Upper lobe of left lung (tissue), 6 donors: ENCODE results near the gene GAA. TPM values are rescaled to one million over a fixed set of nuclear protein-coding genes. Genes with fewer than 3 reads are reported as not detected.
"Not testable (repeated sequence)": the region's sequence is repeated elsewhere in the genome, so short reads cannot be mapped to it uniquely, and the experiment has no call there.

Experiments used
- ATAC-seq, 2 donors: fragments of 200-7000 bp; cut with Tn5 transposase; one replicate each; pipeline ENCODE4 v1.9.1; 2022; ENCODE audit warnings: mild to moderate bottlenecking in 2 of 2, moderate library complexity in 2 of 2; ENCODE audit not compliant: low FRiP score in 2 of 2
- DNase-seq, 2 donors: peaks; one replicate each; pipeline ENCODE4 v3.0.0-alpha.2; 2019 to 2020
- H3K27ac ChIP-seq, 4 donors: fragments of 200-600 bp; sonication (generic); one replicate each; pipeline ENCODE4 v1.5.1; 2016 to 2019
- H3K27me3 ChIP-seq, 4 donors: fragments of 200-600 bp; sonication (generic); one replicate each; pipeline ENCODE4 v1.5.1; 2017 to 2019
- H3K36me3 ChIP-seq, 4 donors: fragments of 200-600 bp; sonication (generic); one replicate each; pipeline ENCODE4 v1.5.1; 2016 to 2019
- H3K4me1 ChIP-seq, 4 donors: fragments of 200-600 bp; sonication (generic); one replicate each; pipeline ENCODE4 v1.5.1; 2018 to 2019
- H3K4me3 ChIP-seq, 4 donors: fragments of 200-600 bp; sonication (generic); one replicate each; pipeline ENCODE4 v1.5.1; 2017 to 2019; ENCODE audit warnings: mild to moderate bottlenecking in 2 of 4, moderate library complexity in 1 of 4
- H3K9me3 ChIP-seq, 4 donors: fragments of 200-600 bp; sonication (generic); one replicate each; pipeline ENCODE4 v1.5.1; 2018 to 2019
- CTCF ChIP-seq, 6 experiments: fragments of 450-650 bp in 4 of 6; fragments of 200-600 bp in 2 of 6; sonication (generic) in 2 of 6; IDR thresholded peaks; one replicate each; pipeline ENCODE4 v1.5.1; 2016 to 2019; ENCODE audit warnings: antibody characterized with exemption in 6 of 6
- EP300 ChIP-seq, 4 donors: sonication (generic); formaldehyde crosslinking; IDR thresholded peaks; one replicate each; pipeline ENCODE4 v1.5.1; 2017; ENCODE audit warnings: antibody characterized with exemption in 4 of 4, control low read depth in 2 of 4
- POLR2A ChIP-seq, 4 donors: fragments of 450-650 bp; IDR thresholded peaks; one replicate each; pipeline ENCODE4 v1.5.1; 2016 to 2017; ENCODE audit warnings: antibody characterized with exemption in 4 of 4, mild to moderate bottlenecking in 2 of 4
- POLR2AphosphoS5 ChIP-seq, 2 donors: sonication (generic); formaldehyde crosslinking; IDR thresholded peaks; one replicate each; pipeline ENCODE4 v1.5.1; 2017; ENCODE audit warnings: antibody characterized with exemption in 2 of 2
- WGBS, 2 donors: methylation state at CpG; one replicate each; pipeline ENCODE4 v1.1.5; 2017 to 2018; 5-methylcytosine and 5-hydroxymethylcytosine counted together
- total RNA-seq, 6 donors: library from RNA; depleted of rRNA in 4 of 6; stranded (reverse); fragments of >200 nt in 4 of 6; gene quantifications; one replicate each; pipeline versions ENCODE4 v1.1.0 to v1.2.1, GENCODE V29; 2016 to 2021
- donor health status: DM: no; HTN: no; CAD: no; lungs with moderate emphysema.
- donor health status: DM: no; HTN: yes; CAD: no; lungs with severe emphysema.

The GAA gene
- total RNA-seq, 6 donors from 2014 or later, result 54.7 to 178 (median 157) TPM

DNA sequence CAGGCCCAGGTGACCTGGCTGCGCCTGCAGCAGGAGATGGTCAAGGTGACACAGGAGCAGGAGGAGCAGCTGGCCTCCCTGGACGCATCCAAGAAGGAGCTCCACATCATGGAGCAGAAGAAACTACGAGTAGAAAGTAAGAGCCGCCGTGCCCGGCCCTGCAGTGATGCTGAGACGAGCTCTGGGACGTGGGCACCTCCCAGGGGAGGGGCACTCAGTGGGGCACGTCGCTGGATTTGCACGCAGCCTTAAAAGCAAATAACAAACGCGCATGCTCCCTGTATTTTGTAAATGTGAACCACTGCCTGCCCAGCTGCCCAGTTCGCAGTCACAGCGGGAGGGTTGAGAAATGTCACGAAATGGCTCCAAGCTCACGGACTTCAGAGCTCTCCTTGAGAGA, 15.3 kb upstream of the GAA start:
- ATAC-seq (no peak), DNase-seq (no peak)
- Histone ChIP-seq H3K9me3 (no peaks in the 10 kb centered on the region), H3K4me1 (peaks cover 5 to 6% (median 6%) of the 10 kb centered on the region in 4 donors), H3K36me3 (peaks cover 0 to 3% (median 0%) of the 10 kb centered on the region in 4 donors), H3K27ac (no peak overlapping the region), H3K4me3 (no peak overlapping the region), H3K27me3 (no peaks in the 10 kb centered on the region)
- 86 to 93% methylated on average over 13 to 17 of the region's 17 CpGs for WGBS, 2 donors
- TF ChIP-seq POLR2A (IDR thresholded peaks at IDR 0.05), result no peak
- TF ChIP-seq POLR2AphosphoS5 (IDR thresholded peaks at IDR 0.05), result no peak
- no peak for TF ChIP-seq EP300 (IDR thresholded peaks at IDR 0.05)
- no peak for TF ChIP-seq CTCF (IDR thresholded peaks at IDR 0.05)

DNA sequence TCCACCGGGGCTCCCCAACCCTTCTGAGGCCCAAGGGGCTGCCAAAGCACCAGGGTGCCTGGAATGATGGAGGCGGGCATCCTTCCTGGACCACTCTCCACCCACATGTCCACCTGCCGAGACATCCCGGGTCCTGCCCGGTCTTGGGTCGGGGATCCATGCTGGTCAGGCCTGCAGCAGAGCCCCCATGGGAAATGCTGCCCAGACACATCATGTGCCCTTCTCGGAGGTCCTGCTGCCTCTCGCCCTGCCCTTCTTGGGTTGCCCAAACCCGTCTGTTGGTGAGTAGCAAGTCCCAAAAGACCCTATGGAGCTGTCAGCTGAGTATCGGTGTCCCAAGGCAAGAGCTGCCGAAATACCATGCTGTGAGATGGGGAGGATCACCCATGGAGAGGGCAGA, 14.8 kb upstream of the GAA start:
- peaks cover 5 to 6% (median 6%) of the 10 kb centered on the region in 4 donors for H3K4me1 ChIP-seq
- no peaks in the 10 kb centered on the region for H3K9me3 ChIP-seq
- DNase-seq (no peak), ATAC-seq (no peak)
- no peak overlapping the region for H3K4me3 ChIP-seq
- TF ChIP-seq CTCF (IDR thresholded peaks at IDR 0.05), result no peak
- no peak for TF ChIP-seq POLR2A (IDR thresholded peaks at IDR 0.05)
- no peak for TF ChIP-seq POLR2AphosphoS5 (IDR thresholded peaks at IDR 0.05)
- TF ChIP-seq EP300 (IDR thresholded peaks at IDR 0.05), result no peak
- peaks cover 0 to 3% (median 0%) of the 10 kb centered on the region in 4 donors for H3K36me3 ChIP-seq
- no peak overlapping the region for H3K27ac ChIP-seq
- no peaks in the 10 kb centered on the region for H3K27me3 ChIP-seq
- WGBS, 2 donors, result 50 to 95% methylated on average over 2 to 11 of the region's 11 CpGs

DNA sequence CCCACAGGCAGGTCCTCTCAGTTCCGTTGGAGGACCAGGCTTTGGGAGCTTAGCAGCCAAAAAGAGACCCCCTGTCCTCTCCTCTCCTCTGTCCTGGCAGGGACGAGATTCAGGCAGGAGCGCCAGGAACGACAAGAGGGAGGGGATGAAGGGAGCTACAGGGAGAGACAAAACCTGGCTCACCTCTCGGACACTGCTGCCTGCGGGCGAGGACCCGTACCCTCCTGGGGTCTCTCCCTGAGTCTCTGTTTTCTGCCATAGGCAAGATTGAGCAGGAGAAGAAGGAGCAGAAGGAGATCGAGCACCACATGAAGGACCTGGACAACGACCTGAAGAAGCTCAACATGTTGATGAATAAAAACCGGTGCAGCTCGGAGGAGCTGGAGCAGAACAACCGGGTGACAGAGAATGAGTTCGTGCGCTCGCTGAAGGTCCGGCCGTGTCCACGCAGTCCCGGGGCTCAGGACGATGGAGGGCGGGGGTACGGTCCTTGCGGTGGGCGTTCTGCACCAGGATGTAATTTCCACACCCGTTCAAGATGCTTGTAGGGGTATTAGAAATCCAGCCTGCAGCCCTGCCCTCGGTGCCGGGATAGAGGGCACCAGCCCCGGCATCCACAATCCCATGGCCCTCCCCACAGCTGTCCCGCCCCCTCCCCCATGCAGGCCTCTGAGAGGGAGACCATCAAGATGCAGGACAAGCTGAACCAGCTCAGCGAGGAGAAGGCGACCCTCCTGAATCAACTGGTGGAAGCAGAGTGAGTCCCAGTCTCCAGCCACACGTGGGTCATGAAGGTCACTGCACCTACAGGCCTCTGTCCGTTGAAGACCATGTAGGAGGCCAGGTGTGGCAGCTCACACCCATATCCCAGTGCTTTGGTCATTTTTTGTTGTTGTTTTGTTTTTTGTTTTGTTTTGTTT, 13.8 kb upstream of the GAA start:
- no peak overlapping the region for H3K4me3 ChIP-seq
- no peak for TF ChIP-seq POLR2A (IDR thresholded peaks at IDR 0.05)
- no peak for TF ChIP-seq CTCF (IDR thresholded peaks at IDR 0.05)
- TF ChIP-seq EP300 (IDR thresholded peaks at IDR 0.05), result no peak
- no peak for TF ChIP-seq POLR2AphosphoS5 (IDR thresholded peaks at IDR 0.05)
- peaks cover 3 to 6% (median 4%) of the 10 kb centered on the region in 4 donors for H3K4me1 ChIP-seq
- H3K9me3 ChIP-seq, result no peaks in the 10 kb centered on the region
- no peak overlapping the region for H3K27ac ChIP-seq
- DNase-seq (no peak), ATAC-seq (no peak)
- no peaks in the 10 kb centered on the region for H3K27me3 ChIP-seq
- peaks cover 0 to 3% (median 0%) of the 10 kb centered on the region in 4 donors for H3K36me3 ChIP-seq
- WGBS, 2 donors, result 82 to 86% methylated on average over 30 to 34 of the region's 34 CpGs

DNA sequence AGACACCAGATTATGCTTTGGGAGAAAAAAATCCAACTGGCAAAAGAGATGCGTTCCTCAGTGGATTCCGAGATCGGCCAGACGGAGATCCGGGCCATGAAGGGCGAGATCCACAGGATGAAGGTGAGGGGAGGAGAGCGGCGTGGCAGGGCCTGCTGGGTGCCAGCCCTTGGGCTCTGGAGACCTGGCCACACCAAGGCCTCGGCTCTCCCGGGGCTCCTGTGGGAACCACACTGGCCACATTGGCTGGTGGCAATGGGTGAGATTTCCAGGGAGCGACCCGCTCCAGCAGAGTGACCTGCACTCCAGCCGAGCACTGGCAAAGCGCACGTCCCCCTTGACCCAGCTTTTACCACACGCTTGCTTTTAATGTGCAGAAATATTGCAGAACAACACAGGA, 11.6 kb upstream of the GAA start:
- peaks cover 0 to 3% (median 0%) of the 10 kb centered on the region in 4 donors for H3K4me1 ChIP-seq
- no peak overlapping the region for H3K27ac ChIP-seq
- H3K36me3 ChIP-seq, result peaks cover 0 to 3% (median 0%) of the 10 kb centered on the region in 4 donors
- no peak for ATAC-seq
- no peaks in the 10 kb centered on the region for H3K27me3 ChIP-seq
- 93 to 100% methylated on average over 10 to 16 of the region's 16 CpGs for WGBS, 2 donors
- H3K4me3 ChIP-seq, result no peak overlapping the region
- H3K9me3 ChIP-seq, result no peaks in the 10 kb centered on the region
- no peak for DNase-seq
- TF ChIP-seq POLR2A (IDR thresholded peaks at IDR 0.05) (no peak), CTCF (IDR thresholded peaks at IDR 0.05) (no peak), POLR2AphosphoS5 (IDR thresholded peaks at IDR 0.05) (no peak), EP300 (IDR thresholded peaks at IDR 0.05) (no peak)

DNA sequence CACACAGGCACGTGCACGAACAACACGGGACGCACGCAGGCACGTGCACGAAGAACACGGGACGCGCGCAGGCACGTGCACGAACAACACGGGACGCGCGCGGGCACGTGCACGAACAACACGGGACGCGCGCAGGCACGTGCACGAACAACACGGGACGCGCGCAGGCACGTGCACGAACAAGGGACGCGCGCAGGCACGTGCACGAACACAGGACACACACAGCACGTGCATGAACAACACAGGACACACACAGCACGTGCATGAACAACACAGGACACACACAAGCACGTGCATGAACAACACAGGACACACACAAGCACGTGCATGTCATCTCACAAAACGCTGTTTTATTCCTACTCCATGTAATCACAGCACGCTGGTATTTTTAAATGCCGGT, 11.2 kb upstream of the GAA start:
- not testable (repeated sequence) for H3K27ac ChIP-seq, H3K9me3 ChIP-seq, H3K27me3 ChIP-seq, ATAC-seq, H3K4me1 ChIP-seq, H3K4me3 ChIP-seq, DNase-seq, H3K36me3 ChIP-seq
- WGBS, 2 donors, result 92 to 96% methylated on average over 44 of the region's 44 CpGs
